Ammon's horn (tissue), 1 donor: Measurements from ENCODE around the gene CDR2.
A peak's percentile ranks its signal among the peaks of the same experiment; 100 is the strongest.
"Not testable (repeated sequence)": the region's sequence is repeated elsewhere in the genome, so short reads cannot be mapped to it uniquely, and the experiment has no call there.

Experiments
- DNase-seq: peaks from one replicate; pipeline ENCODE4 v3.0.0-alpha.2; 2016; ENCODE audit warnings: low spot score

CDR2 gene

GRCh38 chr16:22374311-22375116, at the start of gene CDR2:
CDR2 (minus strand) TSS chr16:22374619; CDS start chr16:22374309, 310 bp downstream.
- peak; percentile 96 for DNase-seq

GRCh38 chr16:22423716-22424115, 49.3 kb upstream of the CDR2 start:
- DNase-seq: no peak

GRCh38 chr16:22421136-22421535, 46.7 kb upstream of the CDR2 start:
- DNase-seq: no peak

GRCh38 chr16:22420606-22421135, 46.3 kb upstream of the CDR2 start:
- no peak for DNase-seq

GRCh38 chr16:22419908-22420307, 45.5 kb upstream of the CDR2 start:
- DNase-seq: no peak

- DNase-seq: no peak
Observed at GRCh38 chr16:22418826-22419225, 44.4 kb upstream of the CDR2 start.

GRCh38 chr16:22417798-22418197, 43.4 kb upstream of the CDR2 start:
- DNase-seq: not testable (repeated sequence)

GRCh38 chr16:22417019-22417418, 42.6 kb upstream of the CDR2 start:
- DNase-seq: no peak

GRCh38 chr16:22413819-22414218, 39.4 kb upstream of the CDR2 start:
- no peak for DNase-seq

- DNase-seq: no peak
Observed at GRCh38 chr16:22407486-22407885, 33.1 kb upstream of the CDR2 start.

- DNase-seq: no peak
Observed at GRCh38 chr16:22402191-22402590, 27.8 kb upstream of the CDR2 start.

GRCh38 chr16:22400900-22401299, 26.5 kb upstream of the CDR2 start:
- no peak for DNase-seq

- no peak for DNase-seq
Observed at GRCh38 chr16:22397931-22398330, 23.5 kb upstream of the CDR2 start.

GRCh38 chr16:22397464-22397863, 23.0 kb upstream of the CDR2 start:
- no peak for DNase-seq

GRCh38 chr16:22395960-22396359, 21.5 kb upstream of the CDR2 start:
- DNase-seq: no peak

- DNase-seq: no peak
Observed at GRCh38 chr16:22394121-22394520, 19.7 kb upstream of the CDR2 start.

GRCh38 chr16:22388101-22388644, 13.8 kb upstream of the CDR2 start:
- DNase-seq: no peak

- no peak for DNase-seq
Observed at GRCh38 chr16:22386976-22387375, 12.6 kb upstream of the CDR2 start.

GRCh38 chr16:22385196-22385595, 10.8 kb upstream of the CDR2 start:
- DNase-seq: no peak

GRCh38 chr16:22383827-22384226, 9.4 kb upstream of the CDR2 start:
- no peak for DNase-seq

GRCh38 chr16:22381392-22381791, 7.0 kb upstream of the CDR2 start:
- DNase-seq: no peak

- DNase-seq: no peak
Observed at GRCh38 chr16:22380529-22380928, 6.1 kb upstream of the CDR2 start.

GRCh38 chr16:22379656-22380055, 5.2 kb upstream of the CDR2 start:
- DNase-seq: no peak
